ENCODE results near the gene ZNF397.
"Not testable (repeated sequence)": the region's sequence is repeated elsewhere in the genome, so short reads cannot be mapped to it uniquely, and the experiment has no call there.

ZNF397 gene

GRCh38 chr18:35240664-35241447, at the start of gene ZNF397:
ZNF397 (plus strand) TSS chr18:35241034; CDS start chr18:35242471, 1,437 bp downstream.
- peak; percentile 95 for DNase-seq (ENCODE audit: low read depth)

- no peak for DNase-seq (ENCODE audit: low read depth)
These were observed 49.2 kb upstream of the ZNF397 start for GRCh38 chr18:35191698-35192025.

GRCh38 chr18:35192415-35192814, 48.4 kb upstream of the ZNF397 start:
- DNase-seq (ENCODE audit: low read depth) = no peak

GRCh38 chr18:35193316-35193715, 47.5 kb upstream of the ZNF397 start:
- DNase-seq (ENCODE audit: low read depth) = no peak

- no peak for DNase-seq (ENCODE audit: low read depth)
These were observed 43.5 kb upstream of the ZNF397 start for GRCh38 chr18:35197296-35197695.

GRCh38 chr18:35201256-35201931, 39.4 kb upstream of the ZNF397 start:
- no peak for DNase-seq (ENCODE audit: low read depth)

- no peak for DNase-seq (ENCODE audit: low read depth)
These were observed 37.8 kb upstream of the ZNF397 start for GRCh38 chr18:35203067-35203466.

GRCh38 chr18:35205199-35205712, 35.6 kb upstream of the ZNF397 start:
- DNase-seq (ENCODE audit: low read depth) = no peak

- not testable (repeated sequence) for DNase-seq (ENCODE audit: low read depth)
These were observed 34.9 kb upstream of the ZNF397 start for GRCh38 chr18:35205746-35206458.

GRCh38 chr18:35215026-35215425, 25.8 kb upstream of the ZNF397 start:
- no peak for DNase-seq (ENCODE audit: low read depth)

- not testable (repeated sequence) for DNase-seq (ENCODE audit: low read depth)
These were observed 24.2 kb upstream of the ZNF397 start for GRCh38 chr18:35216611-35217010.

- DNase-seq (ENCODE audit: low read depth) = not testable (repeated sequence)
These were observed 21.5 kb upstream of the ZNF397 start for GRCh38 chr18:35219331-35219730.

- no peak for DNase-seq (ENCODE audit: low read depth)
These were observed 20.4 kb upstream of the ZNF397 start for GRCh38 chr18:35220424-35220823.

- DNase-seq (ENCODE audit: low read depth) = no peak
These were observed 17.0 kb upstream of the ZNF397 start for GRCh38 chr18:35223797-35224196.

- DNase-seq (ENCODE audit: low read depth) = no peak
These were observed 13.6 kb upstream of the ZNF397 start for GRCh38 chr18:35227254-35227653.

GRCh38 chr18:35231052-35231451, 9.8 kb upstream of the ZNF397 start:
- peak; percentile 67 for DNase-seq (ENCODE audit: low read depth)

- DNase-seq (ENCODE audit: low read depth) = no peak
These were observed 4.1 kb upstream of the ZNF397 start for GRCh38 chr18:35236571-35237363.

GRCh38 chr18:35239314-35239713, 1.5 kb upstream of the ZNF397 start:
- DNase-seq (ENCODE audit: low read depth) = no peak

- DNase-seq (ENCODE audit: low read depth) = no peak
These were observed 592 bp downstream of the ZNF397 start for GRCh38 chr18:35241448-35241804.

GRCh38 chr18:35242426-35242825, 1.6 kb downstream of the ZNF397 start:
- no peak for DNase-seq (ENCODE audit: low read depth)

GRCh38 chr18:35244671-35245070, 3.8 kb downstream of the ZNF397 start:
- no peak for DNase-seq (ENCODE audit: low read depth)

- DNase-seq (ENCODE audit: low read depth) = no peak
These were observed 5.0 kb downstream of the ZNF397 start for GRCh38 chr18:35245719-35246317.
